Mucosa of descending colon (tissue), 3 donors: Measurements from ENCODE around the gene FLT3. TPM values are rescaled to one million over a fixed set of nuclear protein-coding genes. Genes with fewer than 3 reads are reported as not detected.
"Not testable (repeated sequence)": the region's sequence is repeated elsewhere in the genome, so short reads cannot be mapped to it uniquely, and the experiment has no call there.

Experiments used
- ATAC-seq: fragments of 200-7000 bp; cut with Tn5 transposase; one replicate; pipeline ENCODE4 v1.9.1; 2020; ENCODE audit warnings: mild to moderate bottlenecking, moderate library complexity
- DNase-seq, 3 donors: peaks; one replicate each; pipeline ENCODE4 v3.0.0-alpha.2; 2020
- H3K36me3 ChIP-seq: fragments of 200-600 bp; one replicate; pipeline ENCODE4 v1.8.0; 2021; ENCODE audit warnings: low read depth, mild to moderate bottlenecking
- H3K4me1 ChIP-seq: fragments of 200-600 bp; one replicate; pipeline ENCODE4 v1.8.0; 2021; ENCODE audit warnings: low read depth, mild to moderate bottlenecking
- H3K4me3 ChIP-seq: fragments of 200-600 bp; one replicate; pipeline ENCODE4 v1.8.0; 2021; ENCODE audit warnings: mild to moderate bottlenecking
- H3K9me3 ChIP-seq: fragments of 200-600 bp; one replicate; pipeline ENCODE4 v1.8.0; 2021; ENCODE audit warnings: mild to moderate bottlenecking
- intact Hi-C, 2 donors: fragments of 100-400 bp; cut with DNase I in 1 of 2; cut with micrococcal nuclease in 1 of 2; formaldehyde crosslinking; loops; one replicate each; pipeline versions ENCODE4 v1.11.0 to v1.11.1; 2022; cut with DNase I, micrococcal nuclease
- total RNA-seq, 3 donors: library from RNA; stranded (reverse); fragmentation: NEBNext Ultra II Directional in 2 of 3; extraction: Animal tissue kit (Norgen Biotek cat#: 25700) in 2 of 3; gene quantifications; one replicate each; pipeline versions ENCODE4 v1.2.1 to v1.2.4, GENCODE V29; 2021 to 2023
- TF ChIP-seq, protein P1 (sequence below): fragments of 200-600 bp; IDR thresholded peaks from one replicate; pipeline ENCODE4 v1.8.0; 2022; ENCODE audit warnings: antibody characterized with exemption, mild to moderate bottlenecking
- donor health status: DM: no; HTN: no; CAD: no; lungs with moderate emphysema.
- donor health status: DM: no; HTN: no; CAD: no.
- donor health status: DM: no; HTN: yes; CAD: no.

The FLT3 gene
- total RNA-seq, 3 donors from 2014 or later: 0.09 to 0.51 (median 0.41) TPM

DNA sequence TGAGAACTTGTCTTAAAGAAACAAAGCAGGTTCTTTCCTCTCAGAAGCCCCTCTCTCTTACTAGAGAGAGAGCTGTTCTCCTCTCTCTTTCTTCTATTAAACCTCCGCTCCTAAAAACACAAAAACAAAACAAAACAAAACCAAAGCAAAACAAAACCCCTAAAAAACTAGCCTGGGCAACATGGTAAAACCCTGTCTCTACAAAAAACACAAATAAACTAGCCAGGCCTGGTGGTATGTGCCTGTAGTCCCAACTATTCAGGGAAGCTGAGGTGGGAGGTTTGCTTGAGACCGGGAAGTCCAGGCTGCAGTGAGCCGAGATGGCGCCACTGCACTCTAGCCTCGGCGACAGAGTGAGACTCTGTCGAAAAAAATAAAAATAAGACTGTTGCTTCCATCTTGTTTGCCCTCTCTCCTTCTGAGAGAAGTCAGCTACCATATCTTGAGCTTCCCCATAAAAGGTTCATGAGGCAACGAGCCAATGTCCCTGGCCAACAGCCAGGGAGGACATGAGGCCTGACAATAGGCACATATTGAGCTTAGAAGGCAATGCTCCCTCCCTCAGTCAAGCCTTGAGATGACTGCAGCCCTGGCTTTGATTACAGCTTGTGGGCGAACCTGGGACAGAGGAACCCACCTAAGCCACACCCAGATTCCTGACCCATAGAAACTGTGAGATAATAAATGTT, 17.5 kb upstream of the FLT3 start:
- Histone ChIP-seq H3K36me3 (no peaks in the 10 kb centered on the region), H3K4me3 (no peak overlapping the region), H3K9me3 (no peaks in the 10 kb centered on the region), H3K4me1 (no peaks in the 10 kb centered on the region)
- intact Hi-C loops: no loop called here
- ATAC-seq (peak; percentile 60), DNase-seq (peak in 2 of 3 donors; percentile 74 to 76)
- TF ChIP-seq, protein P1, sequence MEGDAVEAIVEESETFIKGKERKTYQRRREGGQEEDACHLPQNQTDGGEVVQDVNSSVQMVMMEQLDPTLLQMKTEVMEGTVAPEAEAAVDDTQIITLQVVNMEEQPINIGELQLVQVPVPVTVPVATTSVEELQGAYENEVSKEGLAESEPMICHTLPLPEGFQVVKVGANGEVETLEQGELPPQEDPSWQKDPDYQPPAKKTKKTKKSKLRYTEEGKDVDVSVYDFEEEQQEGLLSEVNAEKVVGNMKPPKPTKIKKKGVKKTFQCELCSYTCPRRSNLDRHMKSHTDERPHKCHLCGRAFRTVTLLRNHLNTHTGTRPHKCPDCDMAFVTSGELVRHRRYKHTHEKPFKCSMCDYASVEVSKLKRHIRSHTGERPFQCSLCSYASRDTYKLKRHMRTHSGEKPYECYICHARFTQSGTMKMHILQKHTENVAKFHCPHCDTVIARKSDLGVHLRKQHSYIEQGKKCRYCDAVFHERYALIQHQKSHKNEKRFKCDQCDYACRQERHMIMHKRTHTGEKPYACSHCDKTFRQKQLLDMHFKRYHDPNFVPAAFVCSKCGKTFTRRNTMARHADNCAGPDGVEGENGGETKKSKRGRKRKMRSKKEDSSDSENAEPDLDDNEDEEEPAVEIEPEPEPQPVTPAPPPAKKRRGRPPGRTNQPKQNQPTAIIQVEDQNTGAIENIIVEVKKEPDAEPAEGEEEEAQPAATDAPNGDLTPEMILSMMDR: no peak

DNA sequence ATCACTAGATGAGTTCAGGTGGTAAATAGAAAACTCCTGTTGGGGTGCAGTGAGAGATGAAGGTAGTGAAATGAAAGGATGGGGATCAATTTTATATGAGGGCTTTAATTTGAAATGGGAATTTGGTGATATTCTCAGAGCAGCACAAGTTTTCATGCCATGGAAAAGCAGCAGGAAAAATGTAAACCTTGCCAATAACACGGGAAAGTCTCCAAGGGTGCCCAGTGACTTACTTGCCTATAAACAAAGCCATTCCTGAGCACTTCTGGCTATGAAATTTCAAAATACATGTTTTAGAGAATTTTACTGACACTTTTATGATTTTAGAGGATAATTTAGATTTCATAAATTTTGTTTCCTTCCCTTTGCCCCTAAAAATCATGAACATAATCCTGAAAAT, 16.4 kb upstream of the FLT3 start:
- Histone ChIP-seq H3K9me3 (no peaks in the 10 kb centered on the region), H3K4me3 (no peak overlapping the region), H3K36me3 (no peaks in the 10 kb centered on the region), H3K4me1 (no peaks in the 10 kb centered on the region)
- ATAC-seq (no peak), DNase-seq (no peak)
- intact Hi-C loops: no loop called here
- TF ChIP-seq, protein P1: no peak

DNA sequence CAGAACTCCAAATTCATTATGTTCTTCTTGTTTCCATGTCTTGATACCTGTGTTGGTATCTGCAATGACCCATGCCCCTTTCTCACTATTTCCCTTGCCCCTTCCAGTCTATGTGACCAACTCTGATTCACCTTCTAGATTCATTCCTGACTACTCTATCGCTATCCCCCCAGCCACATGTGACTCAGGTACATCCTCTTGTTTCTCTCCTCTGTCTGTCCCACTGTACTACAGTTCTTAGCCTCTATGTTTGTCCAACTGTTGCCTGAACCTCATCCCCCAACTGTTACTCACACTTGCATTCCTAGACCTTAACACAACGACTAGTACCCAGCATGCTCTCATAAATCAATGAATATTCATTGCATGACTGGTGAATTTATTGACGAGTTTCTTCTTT, 10.0 kb upstream of the FLT3 start:
- TF ChIP-seq, protein P1: no peak
- Histone ChIP-seq H3K4me1 (no peaks in the 10 kb centered on the region), H3K9me3 (no peaks in the 10 kb centered on the region), H3K36me3 (no peaks in the 10 kb centered on the region), H3K4me3 (no peak overlapping the region)
- intact Hi-C loops: no loop called here
- DNase-seq (no peak), ATAC-seq (no peak)

DNA sequence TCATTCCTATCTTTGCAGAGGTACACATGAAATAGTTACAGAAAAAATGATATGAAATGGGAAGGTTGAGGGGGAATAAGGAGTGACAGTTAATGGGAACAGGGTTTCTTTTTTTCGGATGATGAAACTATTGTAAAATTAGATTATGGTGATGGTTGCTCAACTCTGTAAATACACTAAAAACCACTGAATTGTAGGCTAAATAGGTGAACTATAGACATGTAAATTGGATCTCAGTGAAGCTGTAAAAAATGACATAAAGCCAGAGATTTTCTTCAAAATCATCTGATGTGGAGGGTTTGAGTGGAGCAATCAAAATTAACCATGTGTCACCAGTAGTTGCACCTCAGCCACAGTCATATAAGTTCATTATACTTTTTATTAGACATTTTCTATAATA, 6.6 kb upstream of the FLT3 start:
- Histone ChIP-seq H3K4me3 (no peak overlapping the region), H3K36me3 (no peaks in the 10 kb centered on the region), H3K4me1 (no peaks in the 10 kb centered on the region), H3K9me3 (no peaks in the 10 kb centered on the region)
- intact Hi-C loops: no loop called here
- TF ChIP-seq, protein P1: no peak
- no peak for DNase-seq
- no peak for ATAC-seq

DNA sequence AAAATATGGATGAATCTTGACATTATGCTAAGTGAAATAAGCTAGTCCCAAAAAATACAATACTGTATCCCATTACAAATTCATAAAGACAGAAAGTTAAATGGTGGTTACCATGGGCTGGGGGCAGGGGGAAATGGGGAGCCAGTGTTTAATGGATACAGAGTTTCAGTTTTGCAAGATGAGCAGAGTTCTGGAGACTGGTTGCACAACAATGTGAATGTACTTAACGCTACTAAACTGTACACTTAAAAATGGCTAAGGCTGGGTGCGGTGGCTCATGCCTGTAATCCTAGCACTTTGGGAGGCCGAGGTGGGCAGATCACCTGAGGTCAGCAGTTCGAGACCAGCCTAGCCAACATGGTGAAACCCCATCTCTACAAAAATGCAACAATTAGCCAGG, 1.5 kb upstream of the FLT3 start:
- H3K36me3 ChIP-seq, intact Hi-C loops, H3K4me3 ChIP-seq, ATAC-seq, H3K9me3 ChIP-seq, DNase-seq: not testable (repeated sequence)
- peaks cover 14% of the 10 kb centered on the region for H3K4me1 ChIP-seq

DNA sequence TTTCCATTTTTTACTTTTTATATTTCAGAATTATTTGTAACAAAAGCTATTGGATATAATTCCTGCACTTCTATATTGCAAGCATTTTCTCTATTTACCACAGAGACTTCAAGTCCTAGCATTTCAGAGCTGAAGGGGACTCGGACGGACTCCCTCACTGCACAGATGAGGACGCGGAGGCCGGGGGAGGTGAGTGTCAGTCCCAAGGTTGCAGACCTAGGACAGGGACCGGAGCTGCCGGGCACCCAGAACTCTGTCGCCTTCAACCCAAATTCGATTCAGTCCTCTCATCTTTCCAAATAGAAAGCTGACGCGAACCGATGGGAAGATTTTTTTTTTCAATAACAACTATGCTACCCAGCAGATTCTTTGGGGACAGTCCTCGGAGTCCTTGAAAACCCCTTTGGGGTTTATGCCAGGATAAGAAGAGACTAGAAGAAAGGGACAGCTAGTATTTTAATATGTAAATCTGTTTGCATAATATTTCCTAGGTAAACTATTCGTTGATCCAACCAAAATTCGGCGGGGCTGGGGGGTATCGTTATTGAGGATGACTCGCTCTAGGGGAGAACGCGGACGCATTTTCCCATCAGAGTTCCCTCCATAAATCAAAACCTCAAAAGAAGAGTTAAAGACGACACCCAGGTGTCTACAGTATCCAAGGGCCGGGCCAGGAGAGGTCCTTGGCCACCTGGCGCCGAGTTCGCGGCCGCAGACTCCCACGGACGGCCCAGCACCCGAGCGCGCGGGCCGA, 803 bp downstream of the FLT3 start:
- Histone ChIP-seq H3K4me1 (peaks cover 14% of the 10 kb centered on the region), H3K9me3 (no peaks in the 10 kb centered on the region), H3K36me3 (no peaks in the 10 kb centered on the region), H3K4me3 (no peak overlapping the region)
- intact Hi-C loops: no loop called here
- TF ChIP-seq, protein P1: no peak
- DNase-seq (no peak), ATAC-seq (no peak)
